MM.1S (cell line): ENCODE results near the gene RCVRN.

Source experiments
- DNase-seq: peaks from one replicate; pipeline ENCODE4 v3.0.0-alpha.2; 2015
- H2AFZ ChIP-seq: fragments of 300-600 bp; sonication (generic); 2 replicates; pipeline ENCODE4 v1.6.0; 2016; ENCODE audit warnings: antibody characterized with exemption, low read length
- H3F3A ChIP-seq: fragments of 300-600 bp; sonication (generic); 2 replicates; pipeline ENCODE4 v1.6.1; 2016; ENCODE audit warnings: mild to moderate bottlenecking, antibody characterized with exemption, low read length, moderate library complexity, mixed read lengths; ENCODE audit not compliant: insufficient read depth
- H3K27ac ChIP-seq: fragments of 300-600 bp; sonication (generic); 2 replicates; pipeline ENCODE4 v1.5.1; 2016; ENCODE audit warnings: mild to moderate bottlenecking, low read length
- H3K27me3 ChIP-seq: fragments of 300-600 bp; sonication (generic); replicated peaks from 2 replicates; pipeline ENCODE4 v1.6.0; 2016; ENCODE audit warnings: low read length; ENCODE audit not compliant: insufficient read depth
- H3K36me3 ChIP-seq: fragments of 300-600 bp; sonication (generic); replicated peaks from 2 replicates; pipeline ENCODE4 v1.6.1; 2016; ENCODE audit warnings: mild to moderate bottlenecking, low read length, mixed read lengths; ENCODE audit not compliant: insufficient read depth
- H3K4me1 ChIP-seq: fragments of 300-600 bp; sonication (generic); 2 replicates; pipeline ENCODE4 v1.6.1; 2016; ENCODE audit warnings: low read length, mixed read lengths
- H3K4me2 ChIP-seq: fragments of 300-600 bp; sonication (generic); 2 replicates; pipeline ENCODE4 v1.6.0; 2016; ENCODE audit warnings: low read depth, low read length
- H3K4me3 ChIP-seq: fragments of 300-600 bp; sonication (generic); 2 replicates; pipeline ENCODE4 v1.5.1; 2016; ENCODE audit warnings: low read length, mixed read lengths
- H3K79me2 ChIP-seq: fragments of 300-600 bp; sonication (generic); 2 replicates; pipeline ENCODE4 v1.6.1; 2016; ENCODE audit warnings: mixed run types, low read length, mixed read lengths
- H3K9ac ChIP-seq: fragments of 300-600 bp; sonication (generic); 2 replicates; pipeline ENCODE4 v1.6.1; 2016; ENCODE audit warnings: low read length, mixed read lengths
- H3K9me2 ChIP-seq: fragments of 300-600 bp; sonication (generic); replicated peaks from 2 replicates; pipeline ENCODE4 v1.6.1; 2016; ENCODE audit warnings: mild to moderate bottlenecking, low read length, mixed read lengths; ENCODE audit not compliant: insufficient read depth
- H3K9me3 ChIP-seq: fragments of 300-600 bp; sonication (generic); replicated peaks from 2 replicates; pipeline ENCODE4 v1.6.1; 2016; ENCODE audit warnings: mild to moderate bottlenecking, low read length, mixed read lengths; ENCODE audit not compliant: insufficient read depth
- H4K20me1 ChIP-seq: fragments of 300-600 bp; sonication (generic); 2 replicates; pipeline ENCODE4 v1.6.1; 2016; ENCODE audit warnings: mild to moderate bottlenecking, low read length, moderate library complexity, mixed read lengths; ENCODE audit not compliant: insufficient read depth
- CTCF ChIP-seq: fragments of 300-600 bp; sonication (generic); IDR thresholded peaks from 2 replicates; pipeline ENCODE4 v1.5.1; 2016; ENCODE audit warnings: antibody characterized with exemption, low read length, mixed read lengths
- EZH2 ChIP-seq: fragments of 300-600 bp; sonication (generic); optimal IDR thresholded peaks from 2 replicates; pipeline ENCODE3; 2017; ENCODE audit warnings: low read depth, mild to moderate bottlenecking, antibody characterized with exemption, low read length, mixed read lengths
- EZH2phosphoT487 ChIP-seq: fragments of 300-600 bp; sonication (generic); IDR thresholded peaks from 2 replicates; pipeline ENCODE4 v1.6.1; 2018; ENCODE audit warnings: antibody characterized with exemption, low read length

The RCVRN gene

GRCh38 chr17:9918804-9919352 is 13.8 kb upstream of the RCVRN start:
- no peaks in the 10 kb centered on the region for H3K79me2 ChIP-seq
- H3K9me2 ChIP-seq = no peaks in the 10 kb centered on the region
- no peaks in the 10 kb centered on the region for H3K4me1 ChIP-seq
- H3K9me3 ChIP-seq = no peaks in the 10 kb centered on the region
- no peaks in the 10 kb centered on the region for H4K20me1 ChIP-seq
- H3K27me3 ChIP-seq = no peaks in the 10 kb centered on the region; the same call in 1 of the 2 replicates
- DNase-seq = no peak
- H3K4me2 ChIP-seq = no peak overlapping the region
- no peak overlapping the region for H3K4me3 ChIP-seq
- H3F3A ChIP-seq = no peaks in the 10 kb centered on the region
- H3K9ac ChIP-seq = no peak overlapping the region
- no peak overlapping the region for H2AFZ ChIP-seq
- TF ChIP-seq EZH2phosphoT487 = no peak
- no peak for TF ChIP-seq CTCF
- TF ChIP-seq EZH2 = no peak
- H3K27ac ChIP-seq = no peak overlapping the region
- H3K36me3 ChIP-seq = no peaks in the 10 kb centered on the region

- H3F3A ChIP-seq = no peaks in the 10 kb centered on the region
- H3K9ac ChIP-seq = no peak overlapping the region
- H3K4me3 ChIP-seq = no peak overlapping the region
- H3K27ac ChIP-seq = no peak overlapping the region
- H3K4me2 ChIP-seq = no peak overlapping the region
- no peaks in the 10 kb centered on the region; the same call in 1 of the 2 replicates for H3K27me3 ChIP-seq
- no peak for DNase-seq
- H3K79me2 ChIP-seq = no peaks in the 10 kb centered on the region
- no peaks in the 10 kb centered on the region for H3K36me3 ChIP-seq
- no peak for TF ChIP-seq EZH2
- no peak for TF ChIP-seq EZH2phosphoT487
- no peak for TF ChIP-seq CTCF
- no peaks in the 10 kb centered on the region for H3K9me2 ChIP-seq
- H3K9me3 ChIP-seq = no peaks in the 10 kb centered on the region
- H4K20me1 ChIP-seq = no peaks in the 10 kb centered on the region
- H2AFZ ChIP-seq = no peak overlapping the region
- no peaks in the 10 kb centered on the region for H3K4me1 ChIP-seq
These were observed 13.3 kb upstream of the RCVRN start for GRCh38 chr17:9918352-9918751.

GRCh38 chr17:9917801-9918200 is 12.7 kb upstream of the RCVRN start:
- H3K9ac ChIP-seq = no peak overlapping the region
- H2AFZ ChIP-seq = no peak overlapping the region
- DNase-seq = no peak
- no peaks in the 10 kb centered on the region for H3K4me1 ChIP-seq
- no peaks in the 10 kb centered on the region for H4K20me1 ChIP-seq
- TF ChIP-seq CTCF (no peak), EZH2 (no peak), EZH2phosphoT487 (no peak)
- no peak overlapping the region for H3K4me2 ChIP-seq
- H3K4me3 ChIP-seq = no peak overlapping the region
- no peaks in the 10 kb centered on the region for H3K79me2 ChIP-seq
- no peaks in the 10 kb centered on the region for H3F3A ChIP-seq
- no peaks in the 10 kb centered on the region for H3K9me2 ChIP-seq
- no peaks in the 10 kb centered on the region for H3K9me3 ChIP-seq
- H3K36me3 ChIP-seq = no peaks in the 10 kb centered on the region
- no peak overlapping the region for H3K27ac ChIP-seq
- H3K27me3 ChIP-seq = no peaks in the 10 kb centered on the region; the same call in 1 of the 2 replicates
